HAP-1 (cell line): ENCODE data around the gene SLC25A21.

Source experiments
- DNase-seq, 2 experiments: peaks; one replicate each; pipeline ENCODE4 v3.0.0-alpha.2; 2016 to 2020; ENCODE audit warnings: low spot score in 2 of 2
- H3K27me3 ChIP-seq: fragments of 250-450 bp; sonication (Bioruptor Pico); 2 replicates; pipeline ENCODE4 v1.5.1; 2020; ENCODE audit warnings: low read depth, mild to moderate bottlenecking, moderate library complexity
- H3K36me3 ChIP-seq: fragments of 250-450 bp; sonication (Bioruptor Pico); replicated peaks from 2 replicates; pipeline ENCODE4 v1.5.1; 2020; ENCODE audit warnings: mild to moderate bottlenecking
- H3K4me1 ChIP-seq: fragments of 250-450 bp; sonication (Bioruptor Pico); 2 replicates; pipeline ENCODE4 v1.5.1; 2020; ENCODE audit warnings: mild to moderate bottlenecking
- H3K4me3 ChIP-seq: fragments of 250-450 bp; sonication (Bioruptor Pico); 2 replicates; pipeline ENCODE4 v1.5.1; 2020; ENCODE audit warnings: mild to moderate bottlenecking, moderate library complexity
- H3K9me3 ChIP-seq: fragments of 250-450 bp; sonication (Bioruptor Pico); 2 replicates; pipeline ENCODE4 v1.5.1; 2020; ENCODE audit warnings: mild to moderate bottlenecking, moderate library complexity
- in situ Hi-C: fragments of 300-500 bp; cut with MboI; formaldehyde crosslinking; loops from 3 replicates; pipeline ENCODE4 v1.14.3; 2020; ENCODE audit warnings: low sequenced_read_pairs, inconsistent platforms, mixed read lengths

SLC25A21 gene

DNA sequence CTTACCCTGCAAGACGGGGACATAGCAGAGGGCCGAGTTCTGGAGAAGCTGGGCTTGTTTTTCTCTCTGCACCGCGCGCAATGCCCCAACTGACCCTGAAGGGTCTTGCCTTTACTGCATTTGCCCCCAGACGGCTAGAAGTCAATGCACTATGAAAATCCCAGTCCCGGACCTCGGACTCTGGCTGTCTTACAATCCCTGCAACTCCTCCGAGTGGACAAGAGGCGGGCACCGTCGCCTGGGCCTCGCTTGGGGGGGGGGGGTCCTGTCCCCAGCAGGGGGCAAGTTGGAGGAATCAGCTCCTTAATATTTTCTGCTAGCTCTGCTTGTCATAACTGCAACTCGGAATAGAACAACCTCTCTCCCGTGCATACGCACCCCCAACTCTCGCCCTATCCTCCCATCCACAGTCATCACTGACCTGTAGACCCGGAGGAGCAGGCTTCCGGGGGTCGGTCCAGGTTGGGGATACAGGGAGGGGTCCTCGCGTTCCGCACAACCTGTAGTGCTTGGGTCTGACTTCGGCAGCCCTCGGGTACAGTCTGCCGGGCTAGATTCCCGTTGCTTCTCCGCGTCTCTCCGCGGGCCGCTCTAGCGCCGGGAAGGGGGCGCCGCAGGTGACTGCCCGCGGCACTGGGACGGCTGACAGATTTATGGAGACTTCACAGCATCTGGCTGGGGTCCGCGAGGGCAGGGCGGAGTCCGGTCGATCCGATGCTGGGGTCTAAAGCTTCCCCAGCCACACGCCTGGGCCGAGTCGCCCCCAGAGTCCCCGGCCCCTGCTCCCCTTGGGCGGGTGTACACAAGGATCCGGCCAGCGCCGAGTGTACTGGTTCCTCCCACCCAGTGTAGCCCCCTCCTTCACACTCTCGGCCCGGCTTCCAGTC, 514.0 kb downstream of the SLC25A21 start:
- in situ Hi-C loops, result no loop called here
- no peaks in the 10 kb centered on the region; the same call in 1 of the 2 replicates for H3K36me3 ChIP-seq
- no peak overlapping the region for H3K4me3 ChIP-seq
- H3K4me1 ChIP-seq, result peaks cover 12% of the 10 kb centered on the region
- no peaks in the 10 kb centered on the region for H3K9me3 ChIP-seq
- no peaks in the 10 kb centered on the region for H3K27me3 ChIP-seq
- no peak for DNase-seq

DNA sequence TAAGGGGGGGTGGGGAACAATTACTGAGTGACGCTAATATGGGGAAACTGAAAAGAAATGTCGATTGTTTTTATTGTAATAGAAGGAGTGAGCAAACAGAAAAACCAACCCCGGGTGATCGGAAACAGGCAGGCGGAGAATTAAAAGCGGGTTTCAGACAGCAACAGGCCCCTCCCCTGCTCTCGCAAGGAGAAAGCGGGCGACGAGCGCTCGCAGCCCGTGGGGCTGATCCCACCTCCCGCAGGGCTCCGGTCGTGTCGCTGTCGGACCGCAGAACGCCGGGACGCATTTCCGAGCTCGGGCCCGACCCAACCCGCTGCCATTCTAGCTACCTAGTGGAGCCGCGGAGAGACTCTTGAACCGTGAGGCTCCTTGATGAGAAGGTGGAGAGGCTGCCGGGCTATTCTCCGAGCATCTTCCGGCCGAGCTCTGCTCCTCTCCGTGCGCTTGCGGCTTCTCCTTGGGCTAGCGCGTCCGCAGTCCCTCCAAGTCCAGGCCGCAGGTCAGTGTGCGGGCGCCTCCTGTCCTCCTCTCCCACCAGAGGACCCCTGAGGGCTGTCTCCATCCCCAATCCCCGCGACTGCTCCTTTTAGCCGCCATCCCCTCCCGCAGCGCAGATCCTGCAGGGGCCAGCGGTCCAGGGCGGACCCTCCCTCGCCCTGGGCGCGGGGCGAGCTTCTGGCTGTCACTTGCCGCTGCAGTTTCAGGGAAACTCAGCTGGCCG, 514.8 kb downstream of the SLC25A21 start:
- Histone ChIP-seq H3K4me3 (no peak overlapping the region), H3K9me3 (no peaks in the 10 kb centered on the region), H3K27me3 (no peaks in the 10 kb centered on the region), H3K4me1 (peaks cover 8% of the 10 kb centered on the region), H3K36me3 (no peaks in the 10 kb centered on the region)
- DNase-seq, result no peak
- in situ Hi-C loops, result no loop called here

- Histone ChIP-seq H3K9me3 (no peaks in the 10 kb centered on the region), H3K4me3 (no peak overlapping the region), H3K4me1 (peaks cover 6% of the 10 kb centered on the region), H3K36me3 (no peaks in the 10 kb centered on the region), H3K27me3 (no peaks in the 10 kb centered on the region)
- in situ Hi-C loops, result no loop called here
- no peak for DNase-seq
These were observed 515.6 kb downstream of the SLC25A21 start for GRCh38 chr14:36656687-36657398.

DNA sequence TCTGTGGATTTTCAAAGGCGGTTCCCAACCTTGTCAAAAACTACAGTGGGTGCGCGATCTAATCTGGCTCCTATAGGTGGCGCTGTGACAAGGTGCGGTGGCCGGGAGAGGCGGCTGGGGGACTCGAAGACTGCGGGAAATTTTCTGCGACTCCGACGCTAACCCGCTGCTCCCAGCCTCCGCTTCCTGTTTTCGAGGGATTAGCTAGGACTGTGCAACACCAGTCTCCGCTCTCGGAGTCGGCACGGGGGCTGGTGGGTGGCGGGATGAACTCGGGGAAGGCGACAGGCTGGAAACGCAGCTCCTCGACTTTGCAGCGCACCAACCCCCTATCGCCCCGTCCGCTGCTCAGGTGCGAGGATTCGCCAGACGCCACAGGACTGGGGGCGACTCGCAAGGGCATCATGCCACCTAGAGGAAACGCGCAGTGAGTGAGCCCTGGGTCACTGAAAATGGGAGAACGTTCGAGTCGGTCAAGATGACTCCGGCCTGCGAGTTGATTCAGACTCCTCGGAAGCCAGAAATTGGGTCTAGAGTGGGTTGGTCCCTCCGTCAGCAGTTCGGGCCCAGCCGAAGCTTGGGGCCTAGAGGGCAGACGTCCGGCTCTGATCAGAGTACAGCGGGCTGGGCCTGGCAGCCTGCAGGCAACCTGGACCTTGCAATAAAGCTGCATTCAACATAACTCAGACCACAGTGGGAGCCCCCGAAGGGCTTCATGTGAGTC, 516.3 kb downstream of the SLC25A21 start:
- Histone ChIP-seq H3K4me3 (no peak overlapping the region), H3K9me3 (no peaks in the 10 kb centered on the region), H3K27me3 (no peaks in the 10 kb centered on the region), H3K4me1 (peaks cover 2% of the 10 kb centered on the region; the same call in 1 of the 2 replicates), H3K36me3 (no peaks in the 10 kb centered on the region)
- peak in 1 of 2 experiments; percentile 59 for DNase-seq
- in situ Hi-C loops, result no loop called here

DNA sequence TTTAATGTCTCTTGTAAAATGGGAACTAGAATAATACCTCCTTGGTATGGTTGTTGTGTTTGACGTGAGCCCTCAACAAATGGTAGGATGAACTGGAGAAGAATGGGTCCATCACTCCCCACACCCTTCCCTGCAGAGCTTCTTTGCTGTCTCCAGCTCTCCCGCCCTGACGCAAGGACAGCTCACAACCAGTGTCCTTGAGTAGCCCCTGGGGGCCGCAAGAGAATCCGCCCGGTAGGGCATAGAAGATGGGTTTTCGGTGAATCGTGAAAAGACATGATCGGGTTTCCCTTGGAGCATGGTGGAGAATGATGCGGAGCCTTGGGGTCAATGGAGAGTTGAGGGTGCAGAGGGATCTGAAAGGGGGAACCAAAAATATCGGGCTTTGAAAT, 516.8 kb downstream of the SLC25A21 start:
- no peak for DNase-seq
- in situ Hi-C loops, result no loop called here
- Histone ChIP-seq H3K27me3 (peaks cover 4% of the 10 kb centered on the region; the same call in 1 of the 2 replicates), H3K4me1 (no peaks in the 10 kb centered on the region), H3K4me3 (no peak overlapping the region), H3K9me3 (no peaks in the 10 kb centered on the region), H3K36me3 (no peaks in the 10 kb centered on the region)

DNA sequence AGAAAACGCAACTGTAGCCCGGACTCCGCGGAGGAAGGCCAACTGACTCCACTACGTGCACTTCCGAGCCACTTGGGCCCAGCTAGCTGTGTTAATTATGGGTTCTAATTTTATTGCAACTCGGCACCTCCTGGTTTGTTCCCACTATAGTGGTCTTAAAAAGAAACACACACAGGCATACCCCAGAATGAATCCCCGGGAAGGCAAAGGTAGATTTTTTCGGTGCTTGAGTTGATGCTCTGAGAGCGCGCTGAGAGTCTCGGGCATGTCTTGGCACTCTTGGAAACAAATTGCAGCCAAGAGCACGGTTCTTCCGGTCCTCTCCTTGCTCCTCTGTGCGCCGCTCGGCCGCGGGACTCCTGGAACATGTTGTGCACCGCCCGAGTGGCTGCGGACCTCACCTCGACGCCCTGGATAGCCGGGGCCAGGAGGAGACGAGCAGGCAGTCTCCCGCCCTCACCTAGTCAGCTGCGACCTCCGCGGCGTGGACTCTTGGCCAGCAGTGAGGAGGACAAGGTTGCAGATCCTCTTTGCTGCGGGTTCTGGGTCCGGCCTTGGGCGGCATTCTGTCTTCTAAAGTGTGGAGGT, 517.5 kb downstream of the SLC25A21 start:
- in situ Hi-C loops, result no loop called here
- Histone ChIP-seq H3K9me3 (no peaks in the 10 kb centered on the region), H3K27me3 (peaks cover 4% of the 10 kb centered on the region; the same call in 1 of the 2 replicates)

GRCh38 chr14:36653962-36654793, 518.2 kb downstream of the SLC25A21 start:
- H3K9me3 ChIP-seq, result no peaks in the 10 kb centered on the region
- H3K27me3 ChIP-seq, result peaks cover 6% of the 10 kb centered on the region
- H3K36me3 ChIP-seq, result no peaks in the 10 kb centered on the region
- H3K4me3 ChIP-seq, result no peak overlapping the region
- no peak for DNase-seq
- no peaks in the 10 kb centered on the region for H3K4me1 ChIP-seq
- in situ Hi-C loops, result no loop called here

More for the DNA sequence above, 517.5 kb downstream of the SLC25A21 start:
- H3K36me3 ChIP-seq, result no peaks in the 10 kb centered on the region
- DNase-seq, result no peak
- H3K4me3 ChIP-seq, result no peak overlapping the region
- no peaks in the 10 kb centered on the region for H3K4me1 ChIP-seq

DNA sequence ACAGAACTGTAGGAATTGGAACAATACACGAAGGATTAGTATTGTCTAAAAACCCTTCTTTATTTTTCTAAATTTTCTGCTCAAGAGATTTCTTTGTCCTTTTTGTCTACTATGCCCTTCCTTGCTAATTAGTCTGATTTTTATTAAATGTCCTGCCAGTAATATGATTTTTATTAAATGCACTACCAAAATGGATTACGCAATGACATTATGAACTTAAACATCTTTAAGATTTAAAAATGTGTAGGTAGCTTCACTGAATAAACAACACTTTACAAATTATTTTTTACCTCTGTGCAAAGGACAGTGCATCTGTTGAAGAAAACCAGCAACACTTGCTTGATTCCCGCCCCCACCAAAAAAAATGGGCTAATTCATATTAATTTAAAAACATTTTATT, 519.0 kb downstream of the SLC25A21 start:
- no peak for DNase-seq
- in situ Hi-C loops, result no loop called here
- H3K36me3 ChIP-seq, result no peaks in the 10 kb centered on the region
- H3K9me3 ChIP-seq, result no peaks in the 10 kb centered on the region
- peaks cover 6% of the 10 kb centered on the region for H3K27me3 ChIP-seq
- H3K4me1 ChIP-seq, result no peaks in the 10 kb centered on the region
- H3K4me3 ChIP-seq, result no peak overlapping the region

GRCh38 chr14:36652542-36653201, 519.7 kb downstream of the SLC25A21 start:
- H3K4me3 ChIP-seq, result no peak overlapping the region
- no peaks in the 10 kb centered on the region for H3K36me3 ChIP-seq
- H3K4me1 ChIP-seq, result no peaks in the 10 kb centered on the region
- in situ Hi-C loops, result no loop called here
- no peak for DNase-seq
- H3K27me3 ChIP-seq, result peaks cover 6% of the 10 kb centered on the region
- H3K9me3 ChIP-seq, result no peaks in the 10 kb centered on the region

DNA sequence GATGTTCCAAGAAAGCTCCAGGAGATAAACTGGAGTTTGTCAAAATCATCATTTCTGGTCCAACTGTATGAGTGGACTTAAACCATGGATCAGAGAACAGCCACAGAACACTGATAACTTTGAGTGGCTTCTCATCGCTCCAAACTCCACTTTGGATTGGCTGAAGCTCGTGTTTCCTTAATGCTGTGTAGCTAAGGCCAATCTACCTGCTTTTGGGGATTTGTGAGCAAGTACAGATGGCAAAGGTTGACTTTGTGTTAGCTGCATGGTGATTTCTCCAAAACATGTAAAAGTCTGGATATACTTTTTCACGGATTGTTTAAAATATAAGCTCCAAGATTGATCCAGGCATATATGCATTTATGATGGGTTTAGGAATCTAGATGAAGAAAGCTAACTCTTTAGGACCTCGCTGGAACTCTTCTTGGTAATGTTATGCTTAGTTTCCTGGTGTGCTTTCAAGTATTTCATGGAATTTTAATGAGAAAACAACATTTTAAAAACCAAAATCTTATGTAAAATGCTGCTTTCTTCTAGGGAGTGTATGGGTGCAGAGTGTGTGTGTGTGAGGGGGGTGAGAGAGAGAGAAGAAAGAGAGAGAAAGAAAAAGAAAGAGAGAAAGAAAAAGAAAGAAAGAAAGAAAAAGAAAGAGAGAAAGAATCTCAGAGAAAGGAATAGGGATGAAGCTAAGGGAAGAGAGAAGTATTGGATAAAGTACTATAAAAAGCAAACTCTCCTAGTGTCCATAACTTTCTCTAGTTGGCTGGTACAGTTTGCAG, 522.3 kb downstream of the SLC25A21 start:
- in situ Hi-C loops, result loop anchor here (10.0 to 25.0 kb wide), 2 partner anchors 285 to 487 kb away; no protein-coding TSS in a partner anchor
- no peaks in the 10 kb centered on the region for H3K4me1 ChIP-seq
- H3K27me3 ChIP-seq, result peaks cover 10% of the 10 kb centered on the region
- H3K36me3 ChIP-seq, result no peaks in the 10 kb centered on the region
- no peak for DNase-seq
- H3K4me3 ChIP-seq, result no peak overlapping the region
- no peaks in the 10 kb centered on the region for H3K9me3 ChIP-seq
